Mononuclear cell (primary cell): ENCODE results near the gene TBX3. TPM values are rescaled to one million over a fixed set of nuclear protein-coding genes. Genes with fewer than 3 reads are reported as not detected.

Source experiments
- H3K27me3 ChIP-seq: 2 replicates; pipeline ENCODE4 v1.6.0; 2011; ENCODE audit warnings: low read length, control low read depth; ENCODE audit not compliant: insufficient read depth
- H3K4me1 ChIP-seq: 2 replicates; pipeline ENCODE4 v1.5.1; 2011; ENCODE audit warnings: mild to moderate bottlenecking, low read length, control low read depth; ENCODE audit not compliant: insufficient read depth
- H3K4me3 ChIP-seq: 2 replicates; pipeline ENCODE4 v1.5.1; 2011; ENCODE audit warnings: mild to moderate bottlenecking, low read length, moderate library complexity
- H3K9me3 ChIP-seq: 2 replicates; pipeline ENCODE4 v1.5.1; 2011; ENCODE audit warnings: low read depth, mild to moderate bottlenecking, control low read depth, low read length
- total RNA-seq: library from RNA; depleted of rRNA; stranded (reverse); fragments of >200 nt; gene quantifications from one replicate; pipeline ENCODE4 v1.2.3, GENCODE V29; 2012

Gene TBX3
- total RNA-seq, 1 donor: 0.10 TPM

- H3K4me1 ChIP-seq: no peaks in the 10 kb centered on the region
- peaks cover 73% of the 10 kb centered on the region for H3K27me3 ChIP-seq
- no peak overlapping the region for H3K4me3 ChIP-seq
- no peaks in the 10 kb centered on the region for H3K9me3 ChIP-seq
Measured at GRCh38 chr12:114701104-114701414, 17.1 kb upstream of the TBX3 start.

- Histone ChIP-seq H3K9me3 (no peaks in the 10 kb centered on the region), H3K4me3 (no peak overlapping the region), H3K27me3 (peaks cover 78% of the 10 kb centered on the region), H3K4me1 (no peaks in the 10 kb centered on the region)
Measured at GRCh38 chr12:114700392-114701103, 16.6 kb upstream of the TBX3 start.

GRCh38 chr12:114698566-114699163, 14.7 kb upstream of the TBX3 start:
- H3K27me3 ChIP-seq: peaks cover 92% of the 10 kb centered on the region
- no peaks in the 10 kb centered on the region for H3K4me1 ChIP-seq
- no peaks in the 10 kb centered on the region for H3K9me3 ChIP-seq
- H3K4me3 ChIP-seq: no peak overlapping the region

GRCh38 chr12:114697741-114698565, 14.0 kb upstream of the TBX3 start:
- Histone ChIP-seq H3K4me3 (no peak overlapping the region), H3K4me1 (no peaks in the 10 kb centered on the region), H3K27me3 (peaks cover 96% of the 10 kb centered on the region), H3K9me3 (no peaks in the 10 kb centered on the region)

DNA sequence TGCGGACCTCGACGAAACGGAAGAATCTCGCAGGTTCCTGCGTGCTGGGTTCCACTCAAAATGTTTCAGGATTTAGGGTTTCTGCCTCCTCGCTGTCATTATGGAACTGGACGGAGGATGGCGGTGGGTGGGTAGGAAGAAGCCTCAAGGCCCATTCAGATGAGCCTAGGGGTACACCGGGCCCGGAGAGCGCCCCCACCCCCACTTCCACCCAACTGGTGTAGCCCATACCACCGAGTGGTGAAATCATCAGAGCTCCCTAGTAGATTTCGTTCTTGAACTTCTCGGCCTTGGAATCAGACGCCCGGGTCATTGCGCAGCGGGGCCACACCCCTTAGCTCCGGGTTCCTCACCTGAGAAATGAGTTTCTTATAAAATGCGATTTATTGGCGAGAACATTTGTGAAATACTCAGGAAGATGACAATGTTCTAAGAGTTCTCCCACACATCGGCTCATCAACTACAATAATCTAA, 13.3 kb upstream of the TBX3 start:
- H3K4me1 ChIP-seq: no peaks in the 10 kb centered on the region
- no peaks in the 10 kb centered on the region for H3K9me3 ChIP-seq
- H3K4me3 ChIP-seq: no peak overlapping the region
- H3K27me3 ChIP-seq: peaks cover 98% of the 10 kb centered on the region

GRCh38 chr12:114696443-114697242, 12.7 kb upstream of the TBX3 start:
- Histone ChIP-seq H3K9me3 (no peaks in the 10 kb centered on the region), H3K27me3 (peaks cover 99% of the 10 kb centered on the region), H3K4me3 (no peak overlapping the region), H3K4me1 (no peaks in the 10 kb centered on the region)

DNA sequence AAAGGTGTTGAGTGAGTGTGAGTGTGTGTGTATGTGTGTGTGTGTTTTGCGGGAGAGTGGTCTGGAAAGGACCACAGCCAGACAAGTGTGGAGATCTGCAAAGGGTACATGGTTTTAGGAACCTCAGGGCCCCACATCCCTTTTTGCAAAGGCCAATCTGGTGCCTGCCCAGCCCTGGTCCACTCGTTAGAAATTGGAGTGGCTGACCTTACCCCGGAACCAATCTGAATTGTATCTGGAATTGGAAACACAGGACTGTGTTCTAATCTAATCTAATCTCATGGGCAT, 11.3 kb upstream of the TBX3 start:
- Histone ChIP-seq H3K4me3 (no peak overlapping the region), H3K9me3 (no peaks in the 10 kb centered on the region), H3K4me1 (no peaks in the 10 kb centered on the region), H3K27me3 (peaks cover 100% of the 10 kb centered on the region)

DNA sequence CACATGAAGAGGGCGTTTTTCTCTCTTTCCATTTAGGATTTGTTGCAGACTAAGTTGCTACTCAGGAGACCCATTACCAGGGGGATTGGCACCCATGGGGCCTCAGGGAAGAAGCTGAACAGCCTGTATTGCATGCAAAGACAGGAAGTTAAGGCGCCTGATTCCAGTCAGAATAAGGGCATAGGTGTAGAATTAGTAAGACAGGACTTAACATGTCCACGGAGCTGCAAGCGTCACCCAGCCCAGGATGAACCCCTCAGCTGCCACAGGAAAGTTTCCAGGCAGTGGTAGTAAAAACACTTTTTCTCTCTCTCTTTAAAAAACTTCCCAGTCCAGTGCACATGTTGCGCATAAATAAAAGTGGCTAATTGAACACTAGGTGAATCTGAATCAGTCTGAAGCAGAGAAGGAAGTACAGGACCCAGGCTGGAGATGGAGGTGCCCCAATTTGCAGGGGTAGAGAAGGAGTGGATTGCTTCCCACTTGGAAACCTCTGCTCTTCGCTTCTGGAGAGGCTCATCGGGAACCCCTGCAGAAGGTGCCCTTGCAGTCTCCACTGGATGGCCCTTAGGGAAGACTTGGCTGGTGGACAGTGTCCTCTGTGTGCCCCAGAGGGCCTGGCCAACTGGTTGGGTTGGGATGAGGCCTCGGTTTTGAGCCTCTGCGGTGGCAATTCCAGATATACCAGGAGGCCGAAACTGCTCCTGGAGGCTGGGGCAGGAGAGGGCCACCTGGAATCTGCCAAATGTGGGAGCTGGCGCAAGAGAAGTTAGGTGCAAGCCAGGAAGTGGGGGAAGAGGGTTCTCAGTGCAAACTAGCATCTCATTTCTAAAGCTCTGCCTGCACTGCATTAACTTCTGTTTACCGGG, 10.7 kb upstream of the TBX3 start:
- Histone ChIP-seq H3K4me3 (no peak overlapping the region), H3K9me3 (no peaks in the 10 kb centered on the region), H3K27me3 (peaks cover 100% of the 10 kb centered on the region), H3K4me1 (no peaks in the 10 kb centered on the region)

DNA sequence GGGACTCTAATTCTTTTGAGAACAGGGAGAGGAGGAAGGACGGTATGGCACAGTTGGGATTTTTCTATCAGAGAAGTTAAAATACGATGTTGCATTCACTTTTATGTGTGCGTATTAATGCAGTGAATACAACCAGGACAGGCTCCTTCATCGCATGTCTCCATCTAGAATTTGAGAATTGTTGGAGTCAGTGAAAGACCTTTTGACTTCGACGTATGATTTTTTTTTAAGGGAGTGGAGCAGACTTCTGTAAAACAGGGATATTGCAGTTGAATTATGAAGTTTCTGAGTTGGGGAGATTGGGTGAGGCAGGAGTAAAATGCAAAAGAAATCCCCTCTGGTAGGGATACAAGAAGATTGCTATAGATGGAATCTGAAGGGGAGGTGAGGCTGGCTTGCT, 9.6 kb upstream of the TBX3 start:
- Histone ChIP-seq H3K9me3 (no peaks in the 10 kb centered on the region), H3K4me1 (no peaks in the 10 kb centered on the region), H3K27me3 (peaks cover 100% of the 10 kb centered on the region), H3K4me3 (no peak overlapping the region)

- Histone ChIP-seq H3K4me3 (no peak overlapping the region), H3K9me3 (no peaks in the 10 kb centered on the region), H3K27me3 (peaks cover 100% of the 10 kb centered on the region), H3K4me1 (no peaks in the 10 kb centered on the region)
Measured at GRCh38 chr12:114693059-114693531, 9.1 kb upstream of the TBX3 start.

DNA sequence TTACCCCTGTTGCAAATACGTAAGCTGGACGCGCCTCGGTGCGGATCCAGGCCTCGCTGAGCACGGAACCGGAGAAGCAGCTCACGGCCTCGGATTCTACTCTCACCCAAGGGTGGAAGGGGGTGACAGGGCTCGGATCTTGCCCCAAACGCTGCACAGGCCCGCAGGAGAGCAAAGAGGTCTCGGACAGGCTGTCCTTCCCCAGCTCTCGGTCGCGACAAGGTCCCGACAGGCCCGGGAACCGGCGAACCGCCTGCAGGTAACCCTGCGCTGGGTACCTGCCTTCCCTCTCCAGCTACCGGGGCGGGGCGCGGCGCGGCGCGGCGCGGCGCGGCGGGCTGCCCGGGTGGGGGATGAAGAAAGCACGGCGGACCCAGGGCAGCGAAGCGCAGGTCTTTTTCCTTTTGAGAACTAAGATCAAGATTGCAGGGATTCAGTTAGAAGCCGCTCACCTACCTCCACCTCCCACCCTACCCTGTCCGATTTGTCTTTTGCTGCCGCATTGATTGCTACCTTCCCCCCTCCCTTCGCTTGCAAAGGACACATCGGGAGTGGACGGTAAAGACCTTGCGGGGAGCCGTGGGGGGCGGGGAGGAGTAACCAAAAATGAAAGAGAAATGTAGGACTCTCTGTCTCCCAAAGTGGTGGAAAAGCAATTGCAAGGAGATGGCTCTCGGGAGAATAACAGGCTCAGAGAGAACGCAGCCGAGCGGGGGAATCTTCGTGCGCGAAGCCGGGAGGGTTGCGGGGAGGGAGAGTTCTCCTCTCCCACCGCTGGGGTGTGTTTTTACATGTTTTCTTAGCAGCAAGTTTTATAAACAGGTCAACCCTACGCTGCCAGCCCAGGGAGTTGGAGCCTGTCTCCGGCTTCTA, 8.4 kb upstream of the TBX3 start:
- Histone ChIP-seq H3K9me3 (no peaks in the 10 kb centered on the region), H3K27me3 (peaks cover 97% of the 10 kb centered on the region), H3K4me3 (no peak overlapping the region), H3K4me1 (no peaks in the 10 kb centered on the region)

- Histone ChIP-seq H3K4me1 (no peaks in the 10 kb centered on the region), H3K4me3 (no peak overlapping the region), H3K9me3 (no peaks in the 10 kb centered on the region), H3K27me3 (peaks cover 97% of the 10 kb centered on the region)
Measured at GRCh38 chr12:114691763-114692185, 7.8 kb upstream of the TBX3 start.

GRCh38 chr12:114691196-114691595, 7.2 kb upstream of the TBX3 start:
- Histone ChIP-seq H3K9me3 (no peaks in the 10 kb centered on the region), H3K4me3 (no peak overlapping the region), H3K4me1 (no peaks in the 10 kb centered on the region), H3K27me3 (peaks cover 97% of the 10 kb centered on the region)
